Karpas-422 (cell line): ENCODE results near the gene PRKCE. TPM values are rescaled to one million over a fixed set of nuclear protein-coding genes. Genes with fewer than 3 reads are reported as not detected.

Experiments used
- DNase-seq: peaks from one replicate; pipeline ENCODE4 v3.0.0-alpha.2; 2015
- H2AFZ ChIP-seq: fragments of 200-600 bp; sonication (generic); 2 replicates; pipeline ENCODE4 v1.6.1; 2014; ENCODE audit warnings: antibody characterized with exemption, low read length, mixed read lengths
- H3K27ac ChIP-seq: fragments of 200-600 bp; sonication (generic); 2 replicates; pipeline ENCODE4 v1.5.1; 2014; ENCODE audit warnings: mild to moderate bottlenecking, low read length, moderate library complexity
- H3K27me3 ChIP-seq: fragments of 200-600 bp; sonication (generic); 2 replicates; pipeline ENCODE4 v1.6.1; 2014; ENCODE audit warnings: low read length, mixed read lengths
- H3K36me3 ChIP-seq: fragments of 200-600 bp; sonication (generic); 2 replicates; pipeline ENCODE4 v1.6.1; 2014; ENCODE audit warnings: low read length, mixed read lengths; ENCODE audit not compliant: insufficient read depth
- H3K4me1 ChIP-seq: fragments of 200-600 bp; sonication (generic); 2 replicates; pipeline ENCODE4 v1.6.1; 2014; ENCODE audit warnings: mild to moderate bottlenecking, low read length, mixed read lengths
- H3K4me2 ChIP-seq: fragments of 200-600 bp; sonication (generic); 2 replicates; pipeline ENCODE4 v1.6.1; 2014; ENCODE audit warnings: low read length, low read depth, mild to moderate bottlenecking; ENCODE audit not compliant: poor library complexity, severe bottlenecking
- H3K4me3 ChIP-seq: fragments of 200-600 bp; sonication (generic); 2 replicates; pipeline ENCODE4 v1.5.1; 2014; ENCODE audit warnings: mild to moderate bottlenecking, antibody characterized with exemption, low read length, mixed read lengths
- H3K79me2 ChIP-seq: fragments of 200-600 bp; sonication (generic); 2 replicates; pipeline ENCODE4 v1.6.1; 2014; ENCODE audit warnings: mild to moderate bottlenecking, low read length, mixed read lengths
- H3K9ac ChIP-seq: fragments of 200-600 bp; sonication (generic); 2 replicates; pipeline ENCODE4 v1.6.0; 2014; ENCODE audit warnings: low read length
- H3K9me2 ChIP-seq: fragments of 200-600 bp; sonication (generic), shearing (Covaris generic); replicated peaks from 2 replicates; pipeline ENCODE4 v1.6.0; 2014; ENCODE audit warnings: mild to moderate bottlenecking, low read length, moderate library complexity; ENCODE audit not compliant: insufficient read depth
- H3K9me3 ChIP-seq: fragments of 300-700, 200-600 bp; sonication (generic); 2 replicates; pipeline ENCODE4 v1.6.1; 2014; ENCODE audit warnings: low read length, mixed read lengths
- H4K20me1 ChIP-seq: fragments of 200-600 bp; sonication (generic); 2 replicates; pipeline ENCODE4 v1.6.1; 2014; ENCODE audit warnings: mild to moderate bottlenecking, antibody characterized with exemption, low read length, low read depth; ENCODE audit not compliant: insufficient read depth
- total RNA-seq: library from RNA; depleted of rRNA; stranded (reverse); fragments of >200 nt; shearing (Covaris generic); gene quantifications from 2 replicates; pipeline ENCODE4 v1.2.3, GENCODE V29; 2014; ENCODE audit warnings: low replicate concordance

PRKCE gene
- total RNA-seq, 1 experiment from 2014 or later: 61.8 TPM

DNA sequence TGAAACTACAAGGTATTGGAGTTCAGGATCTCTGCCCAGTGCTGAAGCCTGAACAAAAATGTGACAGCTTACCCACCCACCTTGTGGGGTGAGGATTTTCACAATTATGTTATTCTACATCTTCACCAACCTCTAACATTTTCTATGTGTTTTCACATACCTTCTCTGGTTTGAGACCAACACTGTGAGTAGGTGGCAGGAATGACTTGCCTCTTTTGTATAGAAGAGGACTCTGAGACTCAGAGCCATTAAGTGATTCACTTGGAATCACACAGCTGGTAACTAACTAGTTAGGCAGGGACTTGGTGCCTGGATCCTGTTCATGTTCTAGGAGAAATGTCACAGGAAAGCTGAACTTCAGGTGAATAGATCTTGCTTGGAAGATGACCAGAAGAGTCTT is 25.7 kb upstream of the PRKCE start:
- Histone ChIP-seq H3K4me2 (no peak overlapping the region), H3K9me3 (no peaks in the 10 kb centered on the region), H3K4me3 (no peak overlapping the region), H3K27me3 (no peaks in the 10 kb centered on the region), H3K4me1 (no peaks in the 10 kb centered on the region), H3K9ac (no peak overlapping the region), H3K79me2 (no peaks in the 10 kb centered on the region), H4K20me1 (no peaks in the 10 kb centered on the region), H3K36me3 (no peaks in the 10 kb centered on the region), H3K9me2 (no peaks in the 10 kb centered on the region), H3K27ac (no peak overlapping the region), H2AFZ (no peak overlapping the region)
- no peak for DNase-seq

- Histone ChIP-seq H3K27me3 (no peaks in the 10 kb centered on the region; the same call in 1 of the 2 replicates), H3K9ac (no peak overlapping the region), H3K4me3 (no peak overlapping the region), H3K4me2 (no peak overlapping the region), H3K79me2 (no peaks in the 10 kb centered on the region), H3K4me1 (no peaks in the 10 kb centered on the region), H4K20me1 (no peaks in the 10 kb centered on the region), H3K27ac (no peak overlapping the region), H3K9me2 (no peaks in the 10 kb centered on the region), H3K36me3 (no peaks in the 10 kb centered on the region), H2AFZ (no peak overlapping the region), H3K9me3 (no peaks in the 10 kb centered on the region)
- DNase-seq: no peak
These were observed 24.9 kb upstream of the PRKCE start for GRCh38 chr2:45626387-45627221.

DNA sequence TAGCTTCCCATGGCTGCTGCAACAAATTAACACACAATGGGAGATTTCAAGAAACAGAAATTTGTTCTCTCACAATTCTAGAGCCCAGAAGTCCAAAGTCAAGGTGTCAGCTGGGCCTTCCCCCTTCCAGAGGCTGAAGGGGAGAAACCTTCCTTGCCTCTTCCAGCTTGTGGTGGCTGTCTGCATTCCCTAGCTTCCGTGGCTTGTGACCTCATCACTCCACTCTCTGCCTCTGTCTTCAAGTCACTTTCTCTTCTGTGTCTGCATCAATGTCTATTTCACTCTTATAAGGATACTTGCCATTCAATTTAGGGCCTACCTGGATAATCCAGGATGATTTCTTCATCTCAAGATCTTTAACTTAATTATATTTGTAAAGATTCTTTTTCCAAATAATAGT is 23.6 kb upstream of the PRKCE start:
- Histone ChIP-seq H3K9me3 (no peaks in the 10 kb centered on the region), H3K9me2 (no peaks in the 10 kb centered on the region), H3K4me1 (no peaks in the 10 kb centered on the region), H3K4me3 (no peak overlapping the region), H4K20me1 (no peaks in the 10 kb centered on the region), H2AFZ (no peak overlapping the region), H3K79me2 (no peaks in the 10 kb centered on the region), H3K36me3 (no peaks in the 10 kb centered on the region), H3K27ac (no peak overlapping the region), H3K27me3 (no peaks in the 10 kb centered on the region; the same call in 1 of the 2 replicates), H3K9ac (no peak overlapping the region), H3K4me2 (no peak overlapping the region)
- no peak for DNase-seq

DNA sequence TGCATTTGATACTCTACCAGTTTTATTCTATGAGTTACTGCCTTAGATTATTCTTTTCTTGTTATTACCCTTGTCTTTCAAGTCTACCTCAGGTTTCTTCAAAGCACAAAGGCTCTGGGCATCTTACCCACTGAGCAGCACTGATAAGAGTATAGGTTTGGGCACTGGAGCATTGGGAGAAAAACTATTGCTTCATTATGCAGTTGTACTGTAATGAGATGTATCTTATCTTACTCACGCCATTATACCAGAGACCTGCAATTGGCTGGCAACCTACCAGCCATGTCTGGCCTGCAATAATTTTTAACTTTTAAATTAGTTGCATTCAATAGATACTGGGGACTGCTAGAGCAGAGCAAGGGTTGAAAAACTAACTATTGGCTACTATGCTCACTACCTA is 21.5 kb upstream of the PRKCE start:
- DNase-seq: no peak
- H3K79me2 ChIP-seq: no peaks in the 10 kb centered on the region
- no peak overlapping the region for H3K4me3 ChIP-seq
- no peak overlapping the region for H3K27ac ChIP-seq
- H3K9me2 ChIP-seq: no peaks in the 10 kb centered on the region
- no peak overlapping the region for H3K4me2 ChIP-seq
- H3K27me3 ChIP-seq: no peaks in the 10 kb centered on the region; the same call in 1 of the 2 replicates
- no peaks in the 10 kb centered on the region for H3K36me3 ChIP-seq
- no peaks in the 10 kb centered on the region for H4K20me1 ChIP-seq
- no peak overlapping the region for H2AFZ ChIP-seq
- H3K9me3 ChIP-seq: no peaks in the 10 kb centered on the region
- H3K4me1 ChIP-seq: no peaks in the 10 kb centered on the region
- no peak overlapping the region for H3K9ac ChIP-seq

DNA sequence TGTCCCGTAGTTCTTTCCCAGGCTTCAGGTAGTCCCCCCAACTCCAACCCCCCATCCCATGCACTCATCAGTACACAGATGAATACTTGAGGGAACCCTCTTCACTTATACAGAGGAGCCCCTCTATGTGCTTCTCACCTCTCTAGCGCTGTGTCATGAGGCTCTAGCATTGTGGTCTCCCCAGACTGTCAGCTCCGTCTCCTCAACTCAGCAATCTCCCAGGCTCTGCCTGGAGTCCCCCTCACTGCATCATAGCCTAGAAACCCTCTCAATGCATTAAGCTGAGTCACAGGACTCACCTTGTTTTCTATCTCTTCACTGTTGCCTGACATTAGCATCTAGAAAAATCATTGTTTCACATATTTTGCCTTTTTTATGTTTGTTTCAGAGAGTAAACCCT is 20.2 kb upstream of the PRKCE start:
- Histone ChIP-seq H3K9me2 (no peaks in the 10 kb centered on the region), H3K36me3 (no peaks in the 10 kb centered on the region), H3K4me3 (no peak overlapping the region), H3K79me2 (no peaks in the 10 kb centered on the region), H3K27me3 (no peaks in the 10 kb centered on the region; the same call in 1 of the 2 replicates), H2AFZ (no peak overlapping the region), H3K9me3 (no peaks in the 10 kb centered on the region), H3K4me2 (no peak overlapping the region), H4K20me1 (no peaks in the 10 kb centered on the region), H3K4me1 (no peaks in the 10 kb centered on the region), H3K27ac (no peak overlapping the region), H3K9ac (no peak overlapping the region)
- no peak for DNase-seq

- H3K36me3 ChIP-seq: no peaks in the 10 kb centered on the region
- H3K27ac ChIP-seq: no peak overlapping the region
- H2AFZ ChIP-seq: no peak overlapping the region
- H3K27me3 ChIP-seq: no peaks in the 10 kb centered on the region; the same call in 1 of the 2 replicates
- no peak overlapping the region for H3K4me2 ChIP-seq
- no peak overlapping the region for H3K4me3 ChIP-seq
- H3K79me2 ChIP-seq: no peaks in the 10 kb centered on the region
- no peaks in the 10 kb centered on the region for H3K4me1 ChIP-seq
- DNase-seq: no peak
- H4K20me1 ChIP-seq: no peaks in the 10 kb centered on the region
- H3K9me2 ChIP-seq: no peaks in the 10 kb centered on the region
- H3K9me3 ChIP-seq: no peaks in the 10 kb centered on the region
- H3K9ac ChIP-seq: no peak overlapping the region
These were observed 19.5 kb upstream of the PRKCE start for GRCh38 chr2:45631955-45632354.

DNA sequence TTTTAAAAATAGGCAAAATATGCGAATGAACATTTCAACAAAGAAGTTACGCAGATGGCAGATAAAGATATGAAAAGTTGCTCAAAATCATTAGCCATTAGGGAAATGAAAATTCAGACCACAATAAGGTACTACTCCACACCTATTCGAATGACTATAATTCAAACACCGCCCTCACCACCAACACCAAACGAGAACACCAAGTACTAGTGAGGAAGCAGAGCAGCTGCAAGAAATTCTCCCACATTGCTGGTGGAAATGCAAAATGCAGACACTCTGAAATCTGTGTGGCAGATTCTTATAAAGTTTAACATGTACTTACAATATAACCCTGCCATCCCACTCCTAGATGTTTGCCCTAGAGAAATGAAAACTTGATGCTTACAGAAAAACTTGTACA is 17.3 kb upstream of the PRKCE start:
- no peaks in the 10 kb centered on the region for H3K36me3 ChIP-seq
- H3K9me2 ChIP-seq: no peaks in the 10 kb centered on the region
- H2AFZ ChIP-seq: no peak overlapping the region
- no peaks in the 10 kb centered on the region; the same call in 1 of the 2 replicates for H3K27me3 ChIP-seq
- no peaks in the 10 kb centered on the region for H3K9me3 ChIP-seq
- no peak for DNase-seq
- H3K4me2 ChIP-seq: no peak overlapping the region
- H3K79me2 ChIP-seq: no peaks in the 10 kb centered on the region
- no peaks in the 10 kb centered on the region for H3K4me1 ChIP-seq
- H4K20me1 ChIP-seq: no peaks in the 10 kb centered on the region
- H3K4me3 ChIP-seq: no peak overlapping the region
- no peak overlapping the region for H3K27ac ChIP-seq
- H3K9ac ChIP-seq: no peak overlapping the region

GRCh38 chr2:45636008-45636407 is 15.5 kb upstream of the PRKCE start:
- no peak overlapping the region for H3K9ac ChIP-seq
- H3K27ac ChIP-seq: no peak overlapping the region
- H4K20me1 ChIP-seq: no peaks in the 10 kb centered on the region
- H3K4me3 ChIP-seq: no peak overlapping the region
- no peaks in the 10 kb centered on the region for H3K36me3 ChIP-seq
- no peaks in the 10 kb centered on the region for H3K9me3 ChIP-seq
- no peak for DNase-seq
- H3K4me1 ChIP-seq: no peaks in the 10 kb centered on the region
- H2AFZ ChIP-seq: no peak overlapping the region
- H3K4me2 ChIP-seq: no peak overlapping the region
- no peaks in the 10 kb centered on the region for H3K79me2 ChIP-seq
- H3K27me3 ChIP-seq: no peaks in the 10 kb centered on the region; the same call in 1 of the 2 replicates
- H3K9me2 ChIP-seq: no peaks in the 10 kb centered on the region
